Gastrocnemius medialis (tissue), 4 donors: ENCODE results near the gene KCNQ5. TPM values are rescaled to one million over a fixed set of nuclear protein-coding genes. Genes with fewer than 3 reads are reported as not detected.
A peak's percentile ranks its signal among the peaks of the same experiment; 100 is the strongest.

Experiments used
- ATAC-seq, 2 donors: fragments of 150-250 bp; one replicate each; pipeline ENCODE4 v1.9.1; 2016
- DNase-seq, 2 donors: peaks; one replicate each; pipeline ENCODE4 v3.0.0-alpha.2; 2019
- H3K27ac ChIP-seq, 4 donors: fragments of 200-600 bp; sonication (generic); 1 replicate in 1 of 4; 2 replicates in 3 of 4; pipeline ENCODE4 v1.5.1; 2016 to 2018; ENCODE audit warnings: mild to moderate bottlenecking in 2 of 4, moderate library complexity in 1 of 4
- H3K27me3 ChIP-seq, 3 donors: fragments of 200-600 bp; sonication (generic) in 2 of 3; 1 replicate in 1 of 3; 2 replicates in 2 of 3; pipeline versions ENCODE4 v1.5.1 to v1.6.0; 2016 to 2019; ENCODE audit warnings: mild to moderate bottlenecking in 1 of 3, moderate library complexity in 1 of 3
- H3K36me3 ChIP-seq, 2 donors: fragments of 200-600 bp; sonication (generic) in 1 of 2; one replicate each; pipeline ENCODE4 v1.5.1; 2017 to 2018
- H3K4me1 ChIP-seq, 2 donors: fragments of 200-600 bp; sonication (generic) in 1 of 2; one replicate each; pipeline ENCODE4 v1.5.1; 2016 to 2017; ENCODE audit warnings: mild to moderate bottlenecking in 2 of 2
- H3K4me3 ChIP-seq, 4 donors: fragments of 200-600 bp; sonication (generic) in 3 of 4; 1 replicate in 1 of 4; 2 replicates in 3 of 4; pipeline ENCODE4 v1.5.1; 2016 to 2019; ENCODE audit warnings: mild to moderate bottlenecking in 2 of 4
- H3K9me3 ChIP-seq, 3 donors: fragments of 200-600 bp; sonication (generic) in 2 of 3; 1 replicate in 1 of 3; 2 replicates in 2 of 3; pipeline ENCODE4 v1.5.1; 2016 to 2019
- CTCF ChIP-seq, 5 experiments: fragments of 450-650 bp in 3 of 5; fragments of 200-600 bp in 2 of 5; sonication (generic) in 2 of 5; IDR thresholded peaks in 4 of 5; conservative IDR thresholded peaks in 1 of 5; 1 replicate in 4 of 5; 2 replicates in 1 of 5; pipeline ENCODE4 v1.5.1; 2016 to 2019; ENCODE audit warnings: antibody characterized with exemption in 5 of 5, mild to moderate bottlenecking in 3 of 5, moderate library complexity in 3 of 5
- POLR2A ChIP-seq, 2 donors: fragments of 450-650 bp; IDR thresholded peaks; one replicate each; pipeline ENCODE4 v1.6.1; 2017; ENCODE audit warnings: antibody characterized with exemption in 2 of 2, mild to moderate bottlenecking in 2 of 2, moderate library complexity in 2 of 2
- in situ Hi-C, 4 donors: fragments of 200-750 bp; cut with MboI; loops; one replicate each; pipeline versions ENCODE4 v1.15.0 to v1.8.0; 2017; ENCODE audit warnings: low sequenced_read_pairs in 4 of 4
- intact Hi-C: fragments of 100-400 bp; cut with DNase I; formaldehyde crosslinking; loops from one replicate; pipeline ENCODE4 v1.15.1; 2023; ENCODE audit warnings: low total_unique reads
- total RNA-seq, 4 donors: library from RNA; depleted of rRNA; stranded (reverse); fragments of >200 nt; gene quantifications; one replicate each; pipeline versions ENCODE4 v1.1.0 to v1.2.3, GENCODE V29; 2016

KCNQ5 gene
- total RNA-seq, 4 donors from 2014 or later = 5.3 to 19.3 (median 15.1) TPM

- Histone ChIP-seq H3K4me3 (no peak overlapping the region), H3K36me3 (no peaks in the 10 kb centered on the region), H3K9me3 (no peaks in the 10 kb centered on the region), H3K27ac (no peak overlapping the region), H3K27me3 (no peaks in the 10 kb centered on the region), H3K4me1 (no peaks in the 10 kb centered on the region)
- DNase-seq (no peak), ATAC-seq (no peak)
- intact Hi-C loops = no loop called here
- TF ChIP-seq CTCF (IDR thresholded peaks at IDR 0.05 in 4 of 5, conservative IDR thresholded peaks at IDR 0.05 in 1 of 5) (no peak), POLR2A (IDR thresholded peaks at IDR 0.05) (no peak)
- in situ Hi-C loops = no loop called here
These were observed 32.8 kb upstream of the KCNQ5 start for GRCh38 chr6:72589096-72589495.

GRCh38 chr6:72595812-72596211, 26.1 kb upstream of the KCNQ5 start:
- Histone ChIP-seq H3K36me3 (no peaks in the 10 kb centered on the region), H3K27ac (no peak overlapping the region), H3K4me3 (no peak overlapping the region), H3K9me3 (no peaks in the 10 kb centered on the region), H3K27me3 (no peaks in the 10 kb centered on the region), H3K4me1 (no peaks in the 10 kb centered on the region)
- in situ Hi-C loops = no loop called here
- ATAC-seq (no peak), DNase-seq (no peak)
- intact Hi-C loops = no loop called here
- TF ChIP-seq CTCF (IDR thresholded peaks at IDR 0.05 in 4 of 5, conservative IDR thresholded peaks at IDR 0.05 in 1 of 5) = no peak
- TF ChIP-seq POLR2A (IDR thresholded peaks at IDR 0.05) = no peak

GRCh38 chr6:72616406-72617015, 5.4 kb upstream of the KCNQ5 start:
- DNase-seq (no peak), ATAC-seq (no peak)
- intact Hi-C loops = loop anchor here (1.0 kb wide), 1 partner anchor 514 kb away; no protein-coding TSS in a partner anchor
- H3K4me1 ChIP-seq = peaks cover 7 to 19% of the 10 kb centered on the region in 2 donors
- no peak overlapping the region for H3K4me3 ChIP-seq
- in situ Hi-C loops = loop anchor here (5.0 to 25.0 kb wide), 3 partner anchors 204 to 516 kb away; no protein-coding TSS in a partner anchor
- H3K9me3 ChIP-seq = no peaks in the 10 kb centered on the region
- no peaks in the 10 kb centered on the region for H3K36me3 ChIP-seq
- H3K27me3 ChIP-seq = no peaks in the 10 kb centered on the region
- peak; percentile 25 to 63 (median 48) for TF ChIP-seq CTCF (IDR thresholded peaks at IDR 0.05 in 4 of 5, conservative IDR thresholded peaks at IDR 0.05 in 1 of 5)
- no peak for TF ChIP-seq POLR2A (IDR thresholded peaks at IDR 0.05)
- H3K27ac ChIP-seq = no peak overlapping the region

GRCh38 chr6:72617721-72618120, 4.1 kb upstream of the KCNQ5 start:
- H3K27ac ChIP-seq = no peak overlapping the region
- H3K4me1 ChIP-seq = peaks cover 7 to 22% of the 10 kb centered on the region in 2 donors
- no peak for DNase-seq
- H3K27me3 ChIP-seq = no peaks in the 10 kb centered on the region
- no peaks in the 10 kb centered on the region for H3K9me3 ChIP-seq
- H3K4me3 ChIP-seq = no peak overlapping the region
- H3K36me3 ChIP-seq = no peaks in the 10 kb centered on the region
- TF ChIP-seq POLR2A (IDR thresholded peaks at IDR 0.05) (no peak), CTCF (IDR thresholded peaks at IDR 0.05 in 4 of 5, conservative IDR thresholded peaks at IDR 0.05 in 1 of 5) (no peak)
- no peak for ATAC-seq
- intact Hi-C loops = no loop called here
- in situ Hi-C loops = loop anchor here (5.0 to 25.0 kb wide), 3 partner anchors 205 to 515 kb away; no protein-coding TSS in a partner anchor
